Sigmoid colon (tissue), 7 donors: ENCODE data around the gene MYO7B. TPM values are rescaled to one million over a fixed set of nuclear protein-coding genes. Genes with fewer than 3 reads are reported as not detected.
A peak's percentile ranks its signal among the peaks of the same experiment; 100 is the strongest.

Experiments used
- DNase-seq: peaks from one replicate; pipeline ENCODE4 v3.0.0-alpha.2; 2019
- H3K27ac ChIP-seq, 4 donors: fragments of 200-600 bp; sonication (generic); one replicate each; pipeline ENCODE4 v1.5.1; 2016 to 2019; ENCODE audit warnings: mild to moderate bottlenecking in 1 of 4
- H3K27me3 ChIP-seq, 3 donors: fragments of 200-600 bp; sonication (generic); one replicate each; pipeline ENCODE4 v1.5.1; 2019; ENCODE audit warnings: mild to moderate bottlenecking in 1 of 3
- H3K36me3 ChIP-seq, 4 donors: fragments of 200-600 bp; sonication (generic); one replicate each; pipeline ENCODE4 v1.5.1; 2016 to 2019
- H3K4me1 ChIP-seq, 4 donors: fragments of 200-600 bp; sonication (generic); one replicate each; pipeline ENCODE4 v1.5.1; 2017 to 2019
- H3K4me3 ChIP-seq, 4 donors: fragments of 200-600 bp; sonication (generic); one replicate each; pipeline ENCODE4 v1.5.1; 2017 to 2019; ENCODE audit warnings: mild to moderate bottlenecking in 2 of 4, moderate library complexity in 1 of 4
- H3K9me3 ChIP-seq, 4 donors: fragments of 200-600 bp in 3 of 4; sonication (generic) in 3 of 4; one replicate each; pipeline versions ENCODE4 v1.5.1 to v1.6.1; 2013 to 2019
- CTCF ChIP-seq, 4 experiments: fragments of 450-650 bp in 3 of 4; fragments of 200-600 bp in 1 of 4; IDR thresholded peaks; one replicate each; pipeline ENCODE4 v1.5.1; 2016 to 2019; ENCODE audit warnings: antibody characterized with exemption in 4 of 4, mild to moderate bottlenecking in 3 of 4, moderate library complexity in 2 of 4
- EP300 ChIP-seq, 4 donors: sonication (generic); formaldehyde crosslinking; IDR thresholded peaks; one replicate each; pipeline ENCODE4 v1.6.1; 2017; ENCODE audit warnings: antibody characterized with exemption in 4 of 4
- POLR2A ChIP-seq, 2 donors: fragments of 450-650 bp; IDR thresholded peaks; one replicate each; pipeline ENCODE4 v1.6.1; 2016; ENCODE audit warnings: antibody characterized with exemption in 2 of 2, mild to moderate bottlenecking in 2 of 2, moderate library complexity in 2 of 2
- POLR2AphosphoS5 ChIP-seq, 4 donors: sonication (generic); formaldehyde crosslinking; IDR thresholded peaks; one replicate each; pipeline ENCODE4 v1.6.1; 2017; ENCODE audit warnings: antibody characterized with exemption in 4 of 4
- WGBS, 2 donors: extraction: QIAGEN DNeasy Blood & Tissue Kit; methylation state at CpG; one replicate each; pipeline ENCODE4 v1.1.7; 2013; 5-methylcytosine and 5-hydroxymethylcytosine counted together
- intact Hi-C: fragments of 100-400 bp; cut with DNase I; formaldehyde crosslinking; loops from one replicate; pipeline ENCODE4 v1.15.1; 2023
- polyA plus RNA-seq, 3 donors: library from polyadenylated mRNA; stranded (reverse); fragments of 200-250 nt; gene quantifications; one replicate each; pipeline ENCODE4 v1.2.3, GENCODE V29; 2013
- total RNA-seq, 4 donors: library from RNA; depleted of rRNA; stranded (reverse); fragments of >200 nt; gene quantifications; one replicate each; pipeline ENCODE4 v1.1.0, GENCODE V29; 2016
- donor health status: healthy with polysubstance abuse.
- donor health status: Bipolar disorder and iron deficiency.
- donor health status: healthy.

Gene MYO7B
- total and polyA plus RNA-seq, 7 donors = 0.54 to 128 (median 30.3) TPM; not detected in 1

GRCh38 chr2:127565261-127566138, 30.0 kb downstream of the MYO7B start:
- H3K9me3 ChIP-seq = no peaks in the 10 kb centered on the region
- H3K36me3 ChIP-seq = no peaks in the 10 kb centered on the region
- H3K27ac ChIP-seq = no peak overlapping the region
- TF ChIP-seq EP300 (IDR thresholded peaks at IDR 0.05) = no peak
- no peak for TF ChIP-seq POLR2A (IDR thresholded peaks at IDR 0.05)
- no peak for TF ChIP-seq POLR2AphosphoS5 (IDR thresholded peaks at IDR 0.05)
- TF ChIP-seq CTCF (IDR thresholded peaks at IDR 0.05) = no peak
- H3K4me3 ChIP-seq = no peak overlapping the region
- intact Hi-C loops = no loop called here
- 93 to 94% methylated on average over 12 of the region's 12 CpGs for WGBS, 2 donors
- H3K4me1 ChIP-seq = peaks cover 0 to 13% (median 3%) of the 10 kb centered on the region in 4 donors
- H3K27me3 ChIP-seq = no peaks in the 10 kb centered on the region
- peak; percentile 60 for DNase-seq

- H3K36me3 ChIP-seq = no peaks in the 10 kb centered on the region
- DNase-seq = peak; percentile 21
- H3K4me3 ChIP-seq = no peak overlapping the region
- intact Hi-C loops = no loop called here
- H3K4me1 ChIP-seq = peaks cover 0 to 13% (median 3%) of the 10 kb centered on the region in 4 donors
- WGBS, 2 donors = 95 to 96% methylated on average over 5 of the region's 5 CpGs
- no peaks in the 10 kb centered on the region for H3K27me3 ChIP-seq
- H3K27ac ChIP-seq = no peak overlapping the region
- TF ChIP-seq POLR2A (IDR thresholded peaks at IDR 0.05) (no peak), POLR2AphosphoS5 (IDR thresholded peaks at IDR 0.05) (no peak), EP300 (IDR thresholded peaks at IDR 0.05) (no peak), CTCF (IDR thresholded peaks at IDR 0.05) (no peak)
- H3K9me3 ChIP-seq = no peaks in the 10 kb centered on the region
Measured at GRCh38 chr2:127566139-127566417, 30.6 kb downstream of the MYO7B start.

- peak; percentile 35 for DNase-seq
- no peaks in the 10 kb centered on the region for H3K27me3 ChIP-seq
- no peaks in the 10 kb centered on the region for H3K9me3 ChIP-seq
- 91 to 93% methylated on average over 10 of the region's 10 CpGs for WGBS, 2 donors
- no peak overlapping the region for H3K27ac ChIP-seq
- intact Hi-C loops = no loop called here
- H3K4me1 ChIP-seq = peaks cover 0 to 13% (median 3%) of the 10 kb centered on the region in 4 donors
- no peaks in the 10 kb centered on the region for H3K36me3 ChIP-seq
- no peak overlapping the region for H3K4me3 ChIP-seq
- TF ChIP-seq POLR2AphosphoS5 (IDR thresholded peaks at IDR 0.05) (no peak), POLR2A (IDR thresholded peaks at IDR 0.05) (no peak), EP300 (IDR thresholded peaks at IDR 0.05) (no peak), CTCF (IDR thresholded peaks at IDR 0.05) (no peak)
Measured at GRCh38 chr2:127566576-127566975, 31.1 kb downstream of the MYO7B start.

GRCh38 chr2:127567351-127567854, 31.9 kb downstream of the MYO7B start:
- peak; percentile 36 for DNase-seq
- intact Hi-C loops = no loop called here
- H3K9me3 ChIP-seq = no peaks in the 10 kb centered on the region
- no peaks in the 10 kb centered on the region for H3K27me3 ChIP-seq
- H3K4me3 ChIP-seq = no peak overlapping the region
- TF ChIP-seq POLR2AphosphoS5 (IDR thresholded peaks at IDR 0.05) (no peak), CTCF (IDR thresholded peaks at IDR 0.05) (no peak), POLR2A (IDR thresholded peaks at IDR 0.05) (no peak), EP300 (IDR thresholded peaks at IDR 0.05) (no peak)
- H3K36me3 ChIP-seq = no peaks in the 10 kb centered on the region
- H3K4me1 ChIP-seq = peaks cover 0 to 13% (median 3%) of the 10 kb centered on the region in 4 donors
- H3K27ac ChIP-seq = no peak overlapping the region
- WGBS, 2 donors = 84 to 91% methylated on average over 5 of the region's 5 CpGs
